GM12878 (cell line): ENCODE measurements around the gene SLC35F3. TPM values are rescaled to one million over a fixed set of nuclear protein-coding genes. Genes with fewer than 3 reads are reported as not detected.

Experiments
- ATAC-seq: fragments of 200-7000 bp; cut with Tn5 transposase; 3 replicates; pipeline ENCODE4 v1.9.1; 2020; ENCODE audit warnings: mild to moderate bottlenecking, moderate library complexity
- BruUV-seq: library from RNA; stranded (reverse); fragments of 400-500 nt; replicated peaks from 2 replicates; lab custom pipeline; 2021; lab: Mats Ljungman, UMichigan
- CTCF ChIA-PET: fragments of 300-600 bp; sonication (Branson Sonifier 250); formaldehyde crosslinking; extraction: SDS; loops from one replicate; lab custom pipeline; 2021; ENCODE audit warnings: inconsistent platforms; lab: Yijun Ruan, JAX
- POLR2A ChIA-PET: fragments of 350-600 bp; formaldehyde crosslinking; extraction: SDS; loops from one replicate; lab custom pipeline; 2021; ENCODE audit warnings: inconsistent platforms; lab: Charles Lee
- RAD21 ChIA-PET: fragments of 300-600 bp; sonication (Branson Sonifier 250); formaldehyde crosslinking; loops from one replicate; lab custom pipeline; 2023; ENCODE audit warnings: antibody characterized with exemption; ENCODE audit not compliant: unreplicated experiment; lab: Charles Lee
- SMC1A ChIA-PET: fragments of 300-600 bp; sonication (Branson Sonifier 250); formaldehyde crosslinking; loops from one replicate; lab custom pipeline; 2023; ENCODE audit not compliant: unreplicated experiment, uncharacterized antibody; lab: Charles Lee
- DNase-seq: peaks from one replicate; pipeline ENCODE4 v3.0.0-alpha.2; 2011; ENCODE audit warnings: low read depth, low spot score
- FAIRE-seq: peaks from 3 replicates; lab custom pipeline; 2011; peaks lifted over from hg19 to GRCh38; lab: Jason Lieb, UNC
- H2AFZ ChIP-seq: 2 replicates; pipeline ENCODE4 v1.6.0; 2011; ENCODE audit warnings: low read depth, low read length, control low read depth; ENCODE audit not compliant: control insufficient read depth
- H3K27ac ChIP-seq: 2 replicates; pipeline ENCODE4 v1.5.1; 2011; ENCODE audit warnings: control low read depth; ENCODE audit not compliant: control insufficient read depth, insufficient read depth
- H3K27me3 ChIP-seq, 2 experiments: replicated peaks in 1 of 2; 2 replicates each; pipeline versions ENCODE4 v1.6.0 to v1.6.1; 2011; ENCODE audit warnings: low read length in 1 of 2; ENCODE audit not compliant: control insufficient read depth in 2 of 2, insufficient read depth in 2 of 2
- H3K36me3 ChIP-seq, 2 experiments: 2 replicates each; pipeline ENCODE4 v1.5.1; 2011; ENCODE audit warnings: low read length in 1 of 2; ENCODE audit not compliant: control insufficient read depth in 2 of 2, insufficient read depth in 2 of 2
- H3K4me1 ChIP-seq: 2 replicates; pipeline ENCODE4 v1.6.1; 2011; ENCODE audit warnings: mild to moderate bottlenecking, low read length, moderate library complexity, mixed read lengths; ENCODE audit not compliant: control insufficient read depth, insufficient read depth
- H3K4me2 ChIP-seq: 2 replicates; pipeline ENCODE4 v1.6.0; 2011; ENCODE audit warnings: control low read depth; ENCODE audit not compliant: control insufficient read depth, insufficient read depth
- H3K4me3 ChIP-seq: fragments of 200-600 bp; sonication (generic); 2 replicates; pipeline ENCODE4 v1.5.1; 2016
- H3K79me2 ChIP-seq: 2 replicates; pipeline ENCODE4 v1.6.0; 2011; ENCODE audit warnings: low read length; ENCODE audit not compliant: control insufficient read depth, insufficient read depth
- H3K9ac ChIP-seq: 2 replicates; pipeline ENCODE4 v1.8.0; 2011; ENCODE audit warnings: low read length, control low read depth, mixed read lengths; ENCODE audit not compliant: control insufficient read depth, insufficient read depth
- H3K9me3 ChIP-seq: replicated peaks from 3 replicates; pipeline ENCODE4 v1.5.1; 2011; ENCODE audit warnings: mild to moderate bottlenecking, low read length; ENCODE audit not compliant: control insufficient read depth, insufficient read depth
- H4K20me1 ChIP-seq: 2 replicates; pipeline ENCODE4 v1.6.0; 2011; ENCODE audit not compliant: control insufficient read depth, insufficient read depth
- CTCF ChIP-seq, 3 experiments: IDR thresholded peaks in 2 of 3; conservative IDR thresholded peaks in 1 of 3; 2 replicates each; pipeline ENCODE4 v1.5.1; 2011; ENCODE audit warnings: low read depth in 3 of 3, low read length in 3 of 3, mild to moderate bottlenecking in 3 of 3, control low read depth in 2 of 3, moderate library complexity in 2 of 3, inconsistent platforms in 1 of 3, mixed read lengths in 1 of 3; ENCODE audit not compliant: control insufficient read depth in 2 of 3, insufficient read depth in 1 of 3; ENCODE audit errors: extremely low read depth in 1 of 3
- HCFC1 ChIP-seq: fragments of 150-350 bp; IDR thresholded peaks from 2 replicates; pipeline ENCODE4 v1.6.1; 2014; ENCODE audit warnings: low read length
- LARP7 ChIP-seq: fragments of 450-650 bp; IDR thresholded peaks from 2 replicates; pipeline ENCODE4 v1.6.1; 2017; ENCODE audit warnings: mild to moderate bottlenecking
- RAD21 ChIP-seq: IDR thresholded peaks from 2 replicates; pipeline ENCODE4 v1.6.1; 2011; ENCODE audit warnings: mild to moderate bottlenecking, low read depth, low read length, moderate library complexity; ENCODE audit not compliant: insufficient read depth
- WGBS: methylation state at CpG from one replicate; pipeline ENCODE4 v1.1.6; 2016; ENCODE audit warnings: low lambda C conversion rate; ENCODE audit not compliant: insufficient replicate concordance, insufficient coverage; ENCODE audit errors: missing lambda C conversion rate; 5-methylcytosine and 5-hydroxymethylcytosine counted together
- in situ Hi-C: fragments of 300-500 bp; cut with MboI; formaldehyde crosslinking; loops from 9 replicates; pipeline ENCODE4 v1.14.3; 2018; ENCODE audit warnings: mixed read lengths
- intact Hi-C: fragments of 100-400 bp; cut with micrococcal nuclease; formaldehyde crosslinking; loops from one replicate; pipeline ENCODE4 v1.14.2; 2022; ENCODE audit not compliant: unreplicated experiment
- polyA plus RNA-seq, 11 experiments: library from polyadenylated mRNA; depleted of rRNA in 4 of 11; unstranded in 6 of 11; stranded (reverse) in 5 of 11; fragments of >200 nt; fragmentation: Nextera tagmentation in 4 of 11; fragmentation: Illumina TruSeq in 1 of 11; extraction: Ambion mirVana in 4 of 11; extraction: Trizol in 1 of 11; gene quantifications; 1 replicate in 1 of 11; 2 replicates in 10 of 11; pipeline versions ENCODE4 v1.2.1 to v1.2.3, GENCODE V29; 2011 to 2016; ENCODE audit warnings: inconsistent platforms in 2 of 11, missing spikeins in 2 of 11, low read depth in 1 of 11
- total RNA-seq, 4 experiments: library from RNA; depleted of rRNA in 3 of 4; stranded (reverse); fragments of >200 nt in 3 of 4; fragmentation: Illumina TruSeq in 1 of 4; extraction: Trizol in 1 of 4; gene quantifications; 2 replicates each; pipeline versions ENCODE4 v1.2.1 to v1.2.3, GENCODE V29; 2013 to 2021

The SLC35F3 gene
- total and polyA plus RNA-seq, 10 of the 15 experiments (the other 5 are each of a cell fraction or from before 2014, with no cell fraction given), result 1.0 to 8.6 (median 5.7) TPM

GRCh38 chr1:234322979-234323378 lies 418.5 kb downstream of the SLC35F3 start:
- no peak overlapping the region for H3K4me3 ChIP-seq
- WGBS, result 10% methylated on average over 13 of the region's 13 CpGs
- H3K36me3 ChIP-seq, result no peaks in the 10 kb centered on the region
- intact Hi-C loops (no loop called here), in situ Hi-C loops (loop anchor here (25.0 kb wide), 1 partner anchor 111 kb away; no protein-coding TSS in a partner anchor)
- H3K27ac ChIP-seq, result no peak overlapping the region
- ChIA-PET SMC1A (interaction anchor here (1.0 kb wide), 1 partner anchor 13 kb away, joined by 3 read pairs; no protein-coding TSS in a partner anchor), RAD21 (interaction anchor here (0.6 to 2.5 kb wide), 3 partner anchors 13 to 110 kb away, joined by 3 to 9 read pairs (median 4); no protein-coding TSS in a partner anchor), POLR2A (no interaction called here), CTCF (interaction anchor here (0.6 to 7.9 kb wide), 14 partner anchors 9 to 1094 kb away, joined by 3 to 127 read pairs (median 4); partner anchors contain the start of gene TARBP1)
- H3K27me3 ChIP-seq, result no peaks in the 10 kb centered on the region
- no peak for FAIRE-seq
- no peaks in the 10 kb centered on the region for H3K9me3 ChIP-seq
- peak overlapping the region; percentile 16; the same call in 1 of the 2 replicates for H2AFZ ChIP-seq
- no peak for DNase-seq
- no peak overlapping the region for H3K9ac ChIP-seq
- peak overlapping the region; percentile 38; the same call in 1 of the 2 replicates for H3K4me2 ChIP-seq
- TF ChIP-seq RAD21, result peak; percentile 63
- no peak for TF ChIP-seq HCFC1
- TF ChIP-seq LARP7, result 0 out of 2 replicates have a peak, but pooled peaks have one; percentile 41
- peak; percentile 51 to 64 (median 54); a peak in 5 of 6 replicates for TF ChIP-seq CTCF (IDR thresholded peaks at IDR 0.05 in 2 of 3, conservative IDR thresholded peaks at IDR 0.05 in 1 of 3; ENCODE audit: control insufficient read depth in 2 of 3, extremely low read depth in 1 of 3, insufficient read depth in 1 of 3, low read depth in 3 of 3, low read length in 3 of 3)
- ATAC-seq, result peak; percentile 51
- H3K4me1 ChIP-seq, result peaks cover 5% of the 10 kb centered on the region
- no peaks in the 10 kb centered on the region for H4K20me1 ChIP-seq
- no peaks in the 10 kb centered on the region for H3K79me2 ChIP-seq
- no TSS peak for BruUV-seq
